SIG-M5 treated with dmso at 0.1 percent for 504 hours (cell line): Measurements from ENCODE around the gene ALG11.
A peak's percentile ranks its signal among the peaks of the same experiment; 100 is the strongest.

Source experiments
- DNase-seq: peaks from one replicate; lab custom pipeline; 2025; ENCODE audit not compliant: unreplicated experiment; lab: John Stamatoyannopoulos, UW

The ALG11 gene

GRCh38 chr13:51997186-51997585 is 15.0 kb upstream of the ALG11 start:
- no peak for DNase-seq

- no peak for DNase-seq
Measured at GRCh38 chr13:51997641-51998330, 14.4 kb upstream of the ALG11 start.

- no peak for DNase-seq
Measured at GRCh38 chr13:51998723-51999509, 13.3 kb upstream of the ALG11 start.

GRCh38 chr13:51999510-51999911 is 12.7 kb upstream of the ALG11 start:
- no peak for DNase-seq

- no peak for DNase-seq
Measured at GRCh38 chr13:51999921-52000320, 12.3 kb upstream of the ALG11 start.

GRCh38 chr13:52001120-52001731 is 11.0 kb upstream of the ALG11 start:
- peak; percentile 79 for DNase-seq

- DNase-seq: no peak
Measured at GRCh38 chr13:52002361-52002760, 9.8 kb upstream of the ALG11 start.

- no peak for DNase-seq
Measured at GRCh38 chr13:52003541-52003940, 8.7 kb upstream of the ALG11 start.

GRCh38 chr13:52004511-52005170 is 7.6 kb upstream of the ALG11 start:
- DNase-seq: no peak

- DNase-seq: no peak
Measured at GRCh38 chr13:52005841-52006522, 6.2 kb upstream of the ALG11 start.

GRCh38 chr13:52006523-52007245 is 5.5 kb upstream of the ALG11 start:
- DNase-seq: no peak

- DNase-seq: no peak
Measured at GRCh38 chr13:52009946-52010345, 2.3 kb upstream of the ALG11 start.

- no peak for DNase-seq
Measured at GRCh38 chr13:52010890-52011631, 1.1 kb upstream of the ALG11 start, which contains the start of gene ATP7B. Gene ATP7B, minus strand, starts transcription at chr13:52011450. Its CDS starts 113 bp downstream, at chr13:52011337.

GRCh38 chr13:52012512-52012836 is 276 bp downstream of the ALG11 start:
- no peak for DNase-seq

GRCh38 chr13:52016296-52016695 is 4.1 kb downstream of the ALG11 start:
- DNase-seq: no peak

- no peak for DNase-seq
Measured at GRCh38 chr13:52020191-52020590, 8.0 kb downstream of the ALG11 start.

GRCh38 chr13:52022356-52022755 is 10.2 kb downstream of the ALG11 start:
- DNase-seq: no peak

- DNase-seq: no peak
Measured at GRCh38 chr13:52024481-52024880, 12.3 kb downstream of the ALG11 start, which contains the start of gene UTP14C. Gene UTP14C, plus strand, starts transcription at chr13:52024691. Its CDS starts 4,114 bp downstream, at chr13:52028805.

- DNase-seq: no peak
Measured at GRCh38 chr13:52025475-52026245, 13.5 kb downstream of the ALG11 start.
